HepG2 (cell line): Measurements from ENCODE around the gene SNX10. TPM values are rescaled to one million over a fixed set of nuclear protein-coding genes. Genes with fewer than 3 reads are reported as not detected.

Experiments
- ATAC-seq: fragments of 200-7000 bp; cut with Tn5 transposase; 3 replicates; pipeline ENCODE4 v1.9.1; 2020; ENCODE audit warnings: mild to moderate bottlenecking, moderate library complexity
- BruUV-seq: library from RNA; stranded (reverse); fragments of 400-500 nt; replicated peaks from 2 replicates; lab custom pipeline; 2021; lab: Mats Ljungman, UMichigan
- CTCF ChIA-PET: fragments of 300-600 bp; formaldehyde crosslinking; extraction: SDS; loops from one replicate; lab custom pipeline; 2021; ENCODE audit warnings: low total read pairs, inconsistent platforms, low intra/inter-chr PET ratio; lab: Yijun Ruan, JAX
- POLR2A ChIA-PET: fragments of 350-600 bp; sonication (Branson Sonifier 250); formaldehyde crosslinking; loops from one replicate; lab custom pipeline; 2020; ENCODE audit warnings: antibody characterized with exemption, inconsistent platforms; lab: Yijun Ruan, JAX
- DNase-seq: peaks from one replicate; pipeline ENCODE4 v3.0.0-alpha.2; 2015; ENCODE audit warnings: low spot score
- FAIRE-seq: peaks from 3 replicates; lab custom pipeline; 2011; peaks lifted over from hg19 to GRCh38; lab: Jason Lieb, UNC
- H2AFZ ChIP-seq: one replicate; pipeline ENCODE4 v1.6.1; 2011; ENCODE audit warnings: low read length, inconsistent platforms
- H3K27ac ChIP-seq: fragments of 300-600 bp; 3 replicates; pipeline ENCODE4 v1.8.0; 2011; ENCODE audit warnings: mixed run types, mild to moderate bottlenecking, mixed read lengths, low read length, inconsistent platforms; ENCODE audit not compliant: insufficient read depth; ENCODE audit errors: extremely low read length
- H3K27me3 ChIP-seq, 2 experiments: fragments of 200-600 bp in 1 of 2; 2 replicates in 1 of 2; 3 replicates in 1 of 2; pipeline versions ENCODE4 v1.6.0 to v1.8.0; 2011; ENCODE audit warnings: low read length in 2 of 2, mild to moderate bottlenecking in 2 of 2, moderate library complexity in 2 of 2, inconsistent platforms in 1 of 2; ENCODE audit not compliant: insufficient read depth in 2 of 2, control insufficient read depth in 1 of 2
- H3K36me3 ChIP-seq, 2 experiments: fragments of 200-600 bp in 1 of 2; replicated peaks in 1 of 2; 2 replicates in 1 of 2; 3 replicates in 1 of 2; pipeline versions ENCODE4 v1.5.1 to v1.8.0; 2011; ENCODE audit warnings: low read length in 2 of 2, inconsistent platforms in 1 of 2; ENCODE audit not compliant: insufficient read depth in 2 of 2, control insufficient read depth in 1 of 2
- H3K4me1 ChIP-seq: 2 replicates; pipeline ENCODE4 v1.5.1; 2012; ENCODE audit warnings: low read length, inconsistent platforms; ENCODE audit not compliant: insufficient read depth
- H3K4me2 ChIP-seq: 2 replicates; pipeline ENCODE4 v1.6.0; 2011; ENCODE audit warnings: low read depth, low read length, inconsistent platforms
- H3K4me3 ChIP-seq, 3 experiments: fragments of 200-600 bp in 1 of 3; sonication (generic), shearing (Covaris generic) in 1 of 3; replicated peaks in 1 of 3; 2 replicates each; pipeline ENCODE4 v1.5.1; 2011 to 2016; ENCODE audit warnings: low read length in 3 of 3, inconsistent platforms in 2 of 3, low read depth in 2 of 3, mild to moderate bottlenecking in 2 of 3, control low read depth in 1 of 3, mixed read lengths in 1 of 3; ENCODE audit not compliant: insufficient read depth in 1 of 3
- H3K79me2 ChIP-seq: one replicate; pipeline ENCODE4 v1.6.1; 2011; ENCODE audit warnings: low read length, inconsistent platforms; ENCODE audit not compliant: insufficient read depth
- H3K9ac ChIP-seq: 2 replicates; pipeline ENCODE4 v1.6.0; 2011; ENCODE audit warnings: mild to moderate bottlenecking, low read depth, low read length, inconsistent platforms; ENCODE audit not compliant: insufficient read depth
- H3K9me3 ChIP-seq: 2 replicates; pipeline ENCODE4 v1.5.1; 2012; ENCODE audit warnings: mild to moderate bottlenecking, low read length
- H4K20me1 ChIP-seq: 2 replicates; pipeline ENCODE4 v1.6.0; 2011; ENCODE audit warnings: inconsistent platforms, mild to moderate bottlenecking, low read length, moderate library complexity; ENCODE audit not compliant: insufficient read depth
- BORCS8-MEF2B ChIP-seq: sonication (generic); formaldehyde crosslinking; IDR thresholded peaks from 2 replicates; pipeline ENCODE4 v1.8.0; 2022; ENCODE audit warnings: mild to moderate bottlenecking, missing genetic modification reagents
- PHF21A ChIP-seq: sonication (generic); formaldehyde crosslinking; IDR thresholded peaks from 2 replicates; pipeline ENCODE4 v1.5.0; 2020; ENCODE audit warnings: mild to moderate bottlenecking, missing genetic modification reagents
- PPARG ChIP-seq: conservative IDR thresholded peaks from 2 replicates; pipeline ENCODE4 v1.6.1; 2016; ENCODE audit warnings: missing biosample characterization, missing genetic modification reagents
- SMAD3 ChIP-seq: sonication (generic); formaldehyde crosslinking; IDR thresholded peaks from 2 replicates; pipeline ENCODE4 v1.4.0; 2020; ENCODE audit warnings: missing genetic modification reagents
- TCF7 ChIP-seq: sonication (generic); IDR thresholded peaks from 2 replicates; pipeline ENCODE4 v1.6.1; 2016; ENCODE audit warnings: antibody characterized with exemption, low read depth
- TEAD2 ChIP-seq: sonication (generic); formaldehyde crosslinking; IDR thresholded peaks from 2 replicates; pipeline ENCODE4 v1.9.0; 2021; ENCODE audit warnings: missing genetic modification reagents
- ZNF512 ChIP-seq: sonication (generic); formaldehyde crosslinking; IDR thresholded peaks from 2 replicates; pipeline ENCODE4 v1.4.0; 2020; ENCODE audit warnings: mild to moderate bottlenecking, missing genetic modification reagents
- ZNF687 ChIP-seq: sonication (generic); formaldehyde crosslinking; IDR thresholded peaks from 2 replicates; pipeline ENCODE4 v1.5.1; 2020; ENCODE audit warnings: mild to moderate bottlenecking, missing genetic modification reagents, moderate library complexity
- WGBS: methylation state at CpG from one replicate; pipeline ENCODE4 v1.1.6; 2017; ENCODE audit warnings: low lambda C conversion rate; 5-methylcytosine and 5-hydroxymethylcytosine counted together
- in situ Hi-C: cut with HindIII; loops from 2 replicates; pipeline ENCODE4 v1.10.0; 2017; ENCODE audit warnings: low pct_unique_long_range_greater_than_20kb; ENCODE audit not compliant: extremely low pct_ligation_motif_present
- intact Hi-C: fragments of 100-400 bp; cut with micrococcal nuclease; formaldehyde crosslinking; loops from one replicate; pipeline ENCODE4 v1.10.0; 2022; ENCODE audit not compliant: unreplicated experiment
- polyA plus RNA-seq, 8 experiments: library from polyadenylated mRNA; depleted of rRNA in 3 of 8; stranded (reverse) in 7 of 8; unstranded in 1 of 8; fragments of >200 nt; fragmentation: Illumina TruSeq in 4 of 8; extraction: Trizol in 4 of 8; gene quantifications; 2 replicates each; pipeline versions ENCODE4 v1.2.1 to v1.2.3, GENCODE V29; 2011 to 2016; ENCODE audit warnings: low read depth in 4 of 8, missing spikeins in 1 of 8, mixed read lengths in 1 of 8; ENCODE audit not compliant: insufficient read depth in 1 of 8
- total RNA-seq, 5 experiments: library from RNA; depleted of rRNA; stranded (reverse); fragments of >200 nt; fragmentation: Illumina TruSeq; extraction: Trizol; gene quantifications; 2 replicates each; pipeline ENCODE4 v1.2.3, GENCODE V29; 2016; ENCODE audit warnings: low read depth in 1 of 5
- TF ChIP-seq, protein P1 (sequence below): sonication (generic); formaldehyde crosslinking; IDR thresholded peaks from 2 replicates; pipeline ENCODE4 v1.4.0; 2020; ENCODE audit warnings: mild to moderate bottlenecking, missing genetic modification reagents
- TF ChIP-seq, protein P2 (sequence below): sonication (generic); formaldehyde crosslinking; IDR thresholded peaks from 2 replicates; pipeline ENCODE4 v1.9.0; 2022; ENCODE audit warnings: low read depth, missing genetic modification reagents

Gene SNX10
- total and polyA plus RNA-seq, 2 of the 13 experiments (the other 11 are each of a cell fraction or from before 2014, with no cell fraction given), result 26.0 to 27.6 TPM

DNA sequence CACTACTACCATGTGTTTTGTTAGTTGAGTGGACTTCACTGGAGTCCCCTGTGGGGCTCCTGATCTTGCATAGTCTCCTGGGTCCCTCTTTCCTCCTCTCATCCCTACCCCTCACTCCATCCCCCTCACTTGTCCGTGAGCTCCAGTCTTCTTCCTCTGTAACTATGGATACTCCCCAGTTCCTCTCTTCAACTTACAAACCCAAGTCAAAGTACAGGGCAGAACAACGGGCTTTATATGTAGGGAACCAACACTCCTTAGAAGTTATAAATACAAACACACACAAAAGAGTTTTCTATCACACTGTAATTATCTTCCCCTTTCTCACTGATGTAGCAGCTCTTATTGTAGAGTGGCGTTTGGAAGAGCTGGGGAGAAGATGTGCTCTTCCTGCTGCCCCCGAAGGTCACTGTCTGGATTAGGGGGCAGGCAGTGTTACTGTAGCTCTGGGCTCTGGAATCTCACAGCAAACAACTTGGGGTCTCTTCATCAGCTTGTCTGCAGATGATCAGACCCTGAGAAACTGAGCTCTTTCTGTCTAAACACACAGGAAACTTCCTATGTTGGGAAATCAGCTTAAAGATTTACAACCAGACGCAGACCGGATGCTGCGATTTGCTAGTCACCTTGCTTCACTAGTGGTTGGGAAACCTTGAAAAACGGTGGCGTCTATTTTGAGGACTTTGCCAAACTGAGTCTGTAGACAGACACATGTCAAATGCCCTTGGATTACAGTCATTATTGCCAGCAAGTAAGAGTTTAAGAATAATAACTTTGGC lies 13.6 kb downstream of the SNX10 start (continued):
- no peak for TF ChIP-seq ZNF512
- no peak for TF ChIP-seq TEAD2 (CRISPR knock-in tag)
- TF ChIP-seq, all 625 proteins: peak for 122

- Histone ChIP-seq H3K4me1 (peaks cover 55% of the 10 kb centered on the region), H3K4me2 (peak overlapping the region; percentile 79; the same call in 1 of the 2 replicates), H3K9me3 (no peaks in the 10 kb centered on the region), H3K27ac (peak overlapping the region; percentile 72), H2AFZ (no peak overlapping the region), H3K27me3 (no peaks in the 10 kb centered on the region), H3K36me3 (peaks cover 2 to 17% of the 10 kb centered on the region in 2 experiments; a peak in 2 of 5 replicates), H4K20me1 (no peaks in the 10 kb centered on the region), H3K4me3 (peak overlapping the region in 1 of 3 experiments; percentile 15; a peak in 1 of 6 replicates), H3K9ac (no peak overlapping the region), H3K79me2 (no peaks in the 10 kb centered on the region)
- WGBS, result 57% methylated on average over 16 of the region's 16 CpGs
- DNase-seq, result no peak
- BruUV-seq, result no TSS peak
- FAIRE-seq, result peak; percentile 23
- in situ Hi-C loops (no loop called here), intact Hi-C loops (no loop called here)
- peak; percentile 63 for ATAC-seq
- POLR2A ChIA-PET, result interaction anchor here (0.7 to 2.7 kb wide), 10 partner anchors 11 to 105 kb away, joined by 3 to 33 read pairs (median 4); partner anchors contain the start of genes CBX3, HNRNPA2B1 and SNX10
- CTCF ChIA-PET, result no interaction called here
- TF ChIP-seq, protein P1, sequence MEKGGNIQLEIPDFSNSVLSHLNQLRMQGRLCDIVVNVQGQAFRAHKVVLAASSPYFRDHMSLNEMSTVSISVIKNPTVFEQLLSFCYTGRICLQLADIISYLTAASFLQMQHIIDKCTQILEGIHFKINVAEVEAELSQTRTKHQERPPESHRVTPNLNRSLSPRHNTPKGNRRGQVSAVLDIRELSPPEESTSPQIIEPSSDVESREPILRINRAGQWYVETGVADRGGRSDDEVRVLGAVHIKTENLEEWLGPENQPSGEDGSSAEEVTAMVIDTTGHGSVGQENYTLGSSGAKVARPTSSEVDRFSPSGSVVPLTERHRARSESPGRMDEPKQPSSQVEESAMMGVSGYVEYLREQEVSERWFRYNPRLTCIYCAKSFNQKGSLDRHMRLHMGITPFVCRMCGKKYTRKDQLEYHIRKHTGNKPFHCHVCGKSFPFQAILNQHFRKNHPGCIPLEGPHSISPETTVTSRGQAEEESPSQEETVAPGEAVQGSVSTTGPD (CRISPR knock-in tag), result no peak
- TF ChIP-seq TCF7 (no peak), BORCS8-MEF2B (CRISPR knock-in tag) (no peak), PHF21A (CRISPR knock-in tag) (0 out of 2 replicates have a peak, but pooled peaks have one; percentile 45), SMAD3 (CRISPR knock-in tag) (no peak), PPARG (CRISPR knock-in tag) (peak; percentile 69; the same call in 1 of the 2 replicates), ZNF687 (CRISPR knock-in tag) (peak; percentile 50)
- TF ChIP-seq, protein P2, sequence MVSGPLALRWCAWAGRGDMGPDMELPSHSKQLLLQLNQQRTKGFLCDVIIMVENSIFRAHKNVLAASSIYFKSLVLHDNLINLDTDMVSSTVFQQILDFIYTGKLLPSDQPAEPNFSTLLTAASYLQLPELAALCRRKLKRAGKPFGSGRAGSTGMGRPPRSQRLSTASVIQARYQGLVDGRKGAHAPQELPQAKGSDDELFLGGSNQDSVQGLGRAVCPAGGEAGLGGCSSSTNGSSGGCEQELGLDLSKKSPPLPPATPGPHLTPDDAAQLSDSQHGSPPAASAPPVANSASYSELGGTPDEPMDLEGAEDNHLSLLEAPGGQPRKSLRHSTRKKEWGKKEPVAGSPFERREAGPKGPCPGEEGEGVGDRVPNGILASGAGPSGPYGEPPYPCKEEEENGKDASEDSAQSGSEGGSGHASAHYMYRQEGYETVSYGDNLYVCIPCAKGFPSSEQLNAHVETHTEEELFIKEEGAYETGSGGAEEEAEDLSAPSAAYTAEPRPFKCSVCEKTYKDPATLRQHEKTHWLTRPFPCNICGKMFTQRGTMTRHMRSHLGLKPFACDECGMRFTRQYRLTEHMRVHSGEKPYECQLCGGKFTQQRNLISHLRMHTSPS (CRISPR knock-in tag), result no peak
Measured at GRCh38 chr7:26305869-26306665, 14.4 kb downstream of the SNX10 start.
